Ascending aorta (tissue), 2 donors: Measurements from ENCODE around the gene KNDC1. TPM values are rescaled to one million over a fixed set of nuclear protein-coding genes. Genes with fewer than 3 reads are reported as not detected.
"Not testable (repeated sequence)": the region's sequence is repeated elsewhere in the genome, so short reads cannot be mapped to it uniquely, and the experiment has no call there.

ENCODE experiments used
- DNase-seq, 2 donors: peaks; one replicate each; pipeline ENCODE4 v3.0.0-alpha.2; 2019; ENCODE audit warnings: low spot score in 2 of 2
- H3K27ac ChIP-seq, 2 donors: fragments of 200-600 bp; sonication (generic); one replicate each; pipeline ENCODE4 v1.5.1; 2016 to 2017; ENCODE audit warnings: mild to moderate bottlenecking in 1 of 2
- H3K27me3 ChIP-seq: fragments of 200-600 bp; sonication (generic); one replicate; pipeline ENCODE4 v1.5.1; 2017
- H3K36me3 ChIP-seq, 2 donors: fragments of 200-600 bp; sonication (generic); one replicate each; pipeline ENCODE4 v1.5.1; 2016
- H3K4me1 ChIP-seq, 2 donors: fragments of 200-600 bp; sonication (generic); one replicate each; pipeline ENCODE4 v1.5.1; 2016 to 2017; ENCODE audit warnings: mild to moderate bottlenecking in 1 of 2
- H3K4me3 ChIP-seq, 2 donors: fragments of 200-600 bp; sonication (generic); one replicate each; pipeline ENCODE4 v1.5.1; 2016 to 2017; ENCODE audit warnings: mild to moderate bottlenecking in 1 of 2
- H3K9me3 ChIP-seq, 2 donors: fragments of 200-600 bp; sonication (generic); one replicate each; pipeline ENCODE4 v1.5.1; 2016
- intact Hi-C: fragments of 100-400 bp; cut with DNase I; formaldehyde crosslinking; loops from one replicate; pipeline ENCODE4 v1.15.1; 2023
- total RNA-seq: library from RNA; depleted of rRNA; stranded (reverse); fragments of >200 nt; gene quantifications from one replicate; pipeline ENCODE4 v1.1.0, GENCODE V29; 2016
- TF ChIP-seq, protein P1 (sequence below), 3 experiments: fragments of 200-600 bp in 2 of 3; fragments of 450-650 bp in 1 of 3; sonication (generic) in 2 of 3; IDR thresholded peaks; one replicate each; pipeline ENCODE4 v1.5.1; 2016 to 2019; ENCODE audit warnings: antibody characterized with exemption in 3 of 3, mild to moderate bottlenecking in 1 of 3, moderate library complexity in 1 of 3

KNDC1 gene
- total RNA-seq, 1 donor from 2014 or later: 0.21 TPM

GRCh38 chr10:133169173-133169947 is 9.3 kb downstream of the KNDC1 start:
- no peak for DNase-seq
- no peaks in the 10 kb centered on the region for H3K9me3 ChIP-seq
- H3K27ac ChIP-seq: no peak overlapping the region
- H3K4me1 ChIP-seq: no peaks in the 10 kb centered on the region
- no peaks in the 10 kb centered on the region for H3K36me3 ChIP-seq
- no peaks in the 10 kb centered on the region for H3K27me3 ChIP-seq
- intact Hi-C loops: no loop called here
- TF ChIP-seq, protein P1, sequence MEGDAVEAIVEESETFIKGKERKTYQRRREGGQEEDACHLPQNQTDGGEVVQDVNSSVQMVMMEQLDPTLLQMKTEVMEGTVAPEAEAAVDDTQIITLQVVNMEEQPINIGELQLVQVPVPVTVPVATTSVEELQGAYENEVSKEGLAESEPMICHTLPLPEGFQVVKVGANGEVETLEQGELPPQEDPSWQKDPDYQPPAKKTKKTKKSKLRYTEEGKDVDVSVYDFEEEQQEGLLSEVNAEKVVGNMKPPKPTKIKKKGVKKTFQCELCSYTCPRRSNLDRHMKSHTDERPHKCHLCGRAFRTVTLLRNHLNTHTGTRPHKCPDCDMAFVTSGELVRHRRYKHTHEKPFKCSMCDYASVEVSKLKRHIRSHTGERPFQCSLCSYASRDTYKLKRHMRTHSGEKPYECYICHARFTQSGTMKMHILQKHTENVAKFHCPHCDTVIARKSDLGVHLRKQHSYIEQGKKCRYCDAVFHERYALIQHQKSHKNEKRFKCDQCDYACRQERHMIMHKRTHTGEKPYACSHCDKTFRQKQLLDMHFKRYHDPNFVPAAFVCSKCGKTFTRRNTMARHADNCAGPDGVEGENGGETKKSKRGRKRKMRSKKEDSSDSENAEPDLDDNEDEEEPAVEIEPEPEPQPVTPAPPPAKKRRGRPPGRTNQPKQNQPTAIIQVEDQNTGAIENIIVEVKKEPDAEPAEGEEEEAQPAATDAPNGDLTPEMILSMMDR (IDR thresholded peaks at IDR 0.05): no peak
- no peak overlapping the region for H3K4me3 ChIP-seq

DNA sequence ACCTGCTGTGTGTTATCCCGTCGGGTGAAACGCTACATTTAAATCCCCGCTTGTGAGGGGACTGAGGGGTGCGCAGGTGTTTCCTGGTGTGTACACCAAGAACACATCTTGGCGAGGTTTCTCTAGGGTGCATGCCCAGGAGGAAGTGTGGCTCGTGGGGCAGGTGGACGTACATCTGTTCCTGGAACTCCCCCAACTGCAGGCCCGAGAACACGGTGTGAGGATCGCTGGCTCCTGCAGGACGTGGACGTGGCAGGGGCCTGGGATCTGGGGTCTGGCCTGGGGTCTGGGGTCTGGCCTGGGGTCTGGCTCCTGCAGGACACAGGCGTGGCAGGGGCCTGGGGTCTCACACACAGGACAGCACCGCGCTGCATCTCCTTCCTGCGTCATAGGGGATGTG is 10.1 kb downstream of the KNDC1 start:
- no peak overlapping the region for H3K4me3 ChIP-seq
- TF ChIP-seq, protein P1 (IDR thresholded peaks at IDR 0.05): no peak
- no peak for DNase-seq
- no peak overlapping the region for H3K27ac ChIP-seq
- intact Hi-C loops: no loop called here
- H3K36me3 ChIP-seq: no peaks in the 10 kb centered on the region
- H3K9me3 ChIP-seq: no peaks in the 10 kb centered on the region
- H3K4me1 ChIP-seq: no peaks in the 10 kb centered on the region
- no peaks in the 10 kb centered on the region for H3K27me3 ChIP-seq

- Histone ChIP-seq H3K9me3 (no peaks in the 10 kb centered on the region), H3K4me3 (no peak overlapping the region), H3K4me1 (no peaks in the 10 kb centered on the region), H3K27me3 (no peaks in the 10 kb centered on the region), H3K27ac (no peak overlapping the region), H3K36me3 (no peaks in the 10 kb centered on the region)
- no peak for DNase-seq
- intact Hi-C loops: no loop called here
- TF ChIP-seq, protein P1 (IDR thresholded peaks at IDR 0.05): no peak
Observed at GRCh38 chr10:133173860-133174640, 14.0 kb downstream of the KNDC1 start.

DNA sequence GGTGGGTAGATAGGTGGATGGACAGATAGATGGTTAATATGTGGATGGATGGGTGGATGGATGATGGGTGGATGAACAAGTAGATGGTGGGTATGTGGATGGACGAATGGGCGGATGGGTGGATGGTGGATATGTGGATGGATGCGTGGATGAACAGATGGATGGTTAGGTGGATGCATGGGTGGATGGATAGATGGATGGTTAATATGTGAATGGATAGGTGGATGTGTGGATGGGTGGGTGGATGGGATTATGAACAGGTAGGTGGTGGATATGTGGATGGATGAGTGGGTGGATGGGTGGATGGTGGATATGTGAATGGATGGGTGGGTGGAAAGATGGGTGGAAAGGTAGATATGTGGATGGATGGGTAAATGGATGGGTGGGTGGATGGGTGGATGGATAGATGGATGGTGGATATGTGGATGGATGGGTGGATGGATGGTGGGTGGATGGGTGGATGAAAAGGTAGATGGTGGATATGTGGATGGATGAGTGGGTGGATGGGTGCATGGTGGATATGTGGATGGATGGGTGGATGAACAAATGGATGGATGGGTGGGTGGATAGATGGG is 14.8 kb downstream of the KNDC1 start:
- H3K27me3 ChIP-seq: no peaks in the 10 kb centered on the region
- intact Hi-C loops: no loop called here

DNA sequence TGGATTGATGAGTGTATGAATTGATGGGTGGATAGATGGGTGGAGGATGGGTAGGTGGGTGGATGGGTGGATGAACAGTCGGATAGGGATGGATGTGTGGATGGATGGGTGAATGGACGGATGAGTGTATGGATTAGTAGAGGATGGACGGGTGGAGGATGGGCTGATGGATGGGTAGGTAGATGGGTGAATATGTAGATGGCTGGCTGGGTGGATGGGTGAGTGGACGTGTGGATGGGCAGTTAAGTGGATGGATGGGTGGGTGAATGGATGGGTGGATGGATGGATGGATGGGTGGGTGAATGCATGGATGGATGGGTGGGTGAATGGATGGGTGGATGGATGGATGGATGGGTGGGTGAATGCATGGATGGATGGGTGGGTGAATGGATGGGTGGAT is 15.6 kb downstream of the KNDC1 start:
- intact Hi-C loops, DNase-seq, H3K4me1 ChIP-seq, H3K36me3 ChIP-seq, H3K9me3 ChIP-seq, H3K27me3 ChIP-seq, H3K27ac ChIP-seq, H3K4me3 ChIP-seq: not testable (repeated sequence)

More for the DNA sequence above, 14.8 kb downstream of the KNDC1 start:
- no peak overlapping the region for H3K4me3 ChIP-seq
- H3K9me3 ChIP-seq: no peaks in the 10 kb centered on the region
- DNase-seq: no peak
- H3K27ac ChIP-seq: no peak overlapping the region
- TF ChIP-seq, protein P1 (IDR thresholded peaks at IDR 0.05): no peak
- no peaks in the 10 kb centered on the region for H3K36me3 ChIP-seq
- no peaks in the 10 kb centered on the region for H3K4me1 ChIP-seq

DNA sequence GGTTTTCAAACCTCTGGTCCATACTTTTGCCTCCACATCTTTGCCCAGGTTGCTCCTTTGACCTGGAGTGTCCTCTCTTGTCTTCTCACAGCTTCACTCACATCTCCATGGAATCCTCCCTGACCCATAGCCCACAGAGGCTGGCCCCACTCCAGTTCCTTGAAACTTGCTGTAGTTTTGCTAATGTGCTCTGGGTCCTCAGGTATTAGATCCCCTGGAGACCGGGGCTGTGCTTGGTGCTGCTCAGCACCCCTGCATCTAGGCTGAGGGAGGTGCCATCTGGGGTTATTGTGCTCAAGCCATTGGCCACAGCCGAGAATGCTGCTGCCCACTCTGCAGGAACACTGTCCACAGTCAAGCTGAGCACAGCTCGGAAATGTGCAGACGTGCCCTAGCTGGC is 16.5 kb downstream of the KNDC1 start:
- no peak for DNase-seq
- TF ChIP-seq, protein P1 (IDR thresholded peaks at IDR 0.05): no peak
- intact Hi-C loops: no loop called here
- H3K27ac ChIP-seq: no peak overlapping the region
- H3K4me1 ChIP-seq: no peaks in the 10 kb centered on the region
- H3K4me3 ChIP-seq: no peak overlapping the region
- no peaks in the 10 kb centered on the region for H3K9me3 ChIP-seq
- no peaks in the 10 kb centered on the region for H3K27me3 ChIP-seq
- no peaks in the 10 kb centered on the region for H3K36me3 ChIP-seq
